ENCODE results near the gene SNRNP25. TPM values are rescaled to one million over a fixed set of nuclear protein-coding genes. Genes with fewer than 3 reads are reported as not detected.
"Not testable (repeated sequence)": the region's sequence is repeated elsewhere in the genome, so short reads cannot be mapped to it uniquely, and the experiment has no call there.

Gene SNRNP25
- total and polyA plus RNA-seq, 7 donors: 23.0 to 41.7 (median 33.8) TPM

GRCh38 chr16:36336-36984 is 17.2 kb upstream of the SNRNP25 start:
- H3K4me3 ChIP-seq: no peak overlapping the region
- H3K4me1 ChIP-seq: no peaks in the 10 kb centered on the region
- intact Hi-C loops (cut with DNase I): no loop called here
- TF ChIP-seq POLR2A (IDR thresholded peaks at IDR 0.05) (no peak), CTCF (IDR thresholded peaks at IDR 0.05) (no peak), EP300 (IDR thresholded peaks at IDR 0.05) (no peak), POLR2AphosphoS5 (IDR thresholded peaks at IDR 0.05) (no peak)
- H3K27ac ChIP-seq: no peak overlapping the region
- WGBS, 2 donors: 90 to 93% methylated on average over 15 of the region's 15 CpGs
- no peaks in the 10 kb centered on the region for H3K27me3 ChIP-seq
- DNase-seq: no peak
- no peaks in the 10 kb centered on the region for H3K9me3 ChIP-seq
- no peaks in the 10 kb centered on the region for H3K36me3 ChIP-seq

GRCh38 chr16:37511-37910 is 16.1 kb upstream of the SNRNP25 start:
- intact Hi-C loops (cut with DNase I): no loop called here
- no peak for TF ChIP-seq CTCF (IDR thresholded peaks at IDR 0.05)
- no peak for TF ChIP-seq EP300 (IDR thresholded peaks at IDR 0.05)
- TF ChIP-seq POLR2A (IDR thresholded peaks at IDR 0.05): no peak
- TF ChIP-seq POLR2AphosphoS5 (IDR thresholded peaks at IDR 0.05): no peak
- 82 to 95% methylated on average over 5 of the region's 5 CpGs for WGBS, 2 donors
- H3K4me1 ChIP-seq: no peaks in the 10 kb centered on the region
- H3K9me3 ChIP-seq: no peaks in the 10 kb centered on the region
- no peak for DNase-seq
- H3K27me3 ChIP-seq: no peaks in the 10 kb centered on the region
- no peak overlapping the region for H3K27ac ChIP-seq
- no peak overlapping the region for H3K4me3 ChIP-seq
- H3K36me3 ChIP-seq: no peaks in the 10 kb centered on the region

- H3K27me3 ChIP-seq; H3K4me3 ChIP-seq; H3K27ac ChIP-seq; H3K9me3 ChIP-seq; DNase-seq; intact Hi-C loops (cut with DNase I); H3K36me3 ChIP-seq; H3K4me1 ChIP-seq: not testable (repeated sequence)
- 83 to 96% methylated on average over 11 of the region's 11 CpGs for WGBS, 2 donors
These were observed 15.4 kb upstream of the SNRNP25 start for GRCh38 chr16:38206-38605.

- Histone ChIP-seq H3K27ac (no peak overlapping the region), H3K4me3 (no peak overlapping the region), H3K4me1 (no peaks in the 10 kb centered on the region), H3K27me3 (no peaks in the 10 kb centered on the region), H3K9me3 (no peaks in the 10 kb centered on the region), H3K36me3 (no peaks in the 10 kb centered on the region)
- no peak for TF ChIP-seq POLR2AphosphoS5 (IDR thresholded peaks at IDR 0.05)
- TF ChIP-seq POLR2A (IDR thresholded peaks at IDR 0.05): no peak
- TF ChIP-seq EP300 (IDR thresholded peaks at IDR 0.05): no peak
- TF ChIP-seq CTCF (IDR thresholded peaks at IDR 0.05): no peak
- intact Hi-C loops (cut with DNase I): no loop called here
- 69 to 74% methylated on average over 13 of the region's 13 CpGs for WGBS, 2 donors
- DNase-seq: no peak
These were observed 14.4 kb upstream of the SNRNP25 start for GRCh38 chr16:38941-39892.

- H3K4me1 ChIP-seq: no peaks in the 10 kb centered on the region
- peaks cover 0 to 15% (median 2%) of the 10 kb centered on the region in 4 donors for H3K36me3 ChIP-seq
- no peak for DNase-seq
- no peak overlapping the region for H3K4me3 ChIP-seq
- H3K27me3 ChIP-seq: no peaks in the 10 kb centered on the region
- H3K9me3 ChIP-seq: no peaks in the 10 kb centered on the region
- intact Hi-C loops (cut with DNase I): no loop called here
- WGBS, 2 donors: 94% methylated on average over 22 of the region's 22 CpGs
- TF ChIP-seq POLR2AphosphoS5 (IDR thresholded peaks at IDR 0.05) (no peak), POLR2A (IDR thresholded peaks at IDR 0.05) (no peak), CTCF (IDR thresholded peaks at IDR 0.05) (no peak), EP300 (IDR thresholded peaks at IDR 0.05) (no peak)
- no peak overlapping the region for H3K27ac ChIP-seq
These were observed 12.1 kb upstream of the SNRNP25 start for GRCh38 chr16:41439-42068.

All from sigmoid colon (tissue), 7 donors.